Measurements from ENCODE around the gene SLC25A1.

The SLC25A1 gene

GRCh38 chr22:19197997-19198865 is 19.7 kb upstream of the SLC25A1 start:
- no peaks in the 10 kb centered on the region for H3F3A ChIP-seq (ENCODE audit: low read depth)
- H3K79me2 ChIP-seq (ENCODE audit: insufficient read depth, low read length): no peaks in the 10 kb centered on the region

GRCh38 chr22:19196841-19197612 is 18.5 kb upstream of the SLC25A1 start:
- Histone ChIP-seq H3K4me2 (ENCODE audit: low read depth, low read length, poor library complexity, severe bottlenecking) (no peak overlapping the region), H3K4me1 (ENCODE audit: insufficient read depth, low read length, poor library complexity, severe bottlenecking) (peaks cover 18% of the 10 kb centered on the region), H3K9me2 (replicated peaks; ENCODE audit: low read depth, low read length) (no peaks in the 10 kb centered on the region), H2AFZ (ENCODE audit: low read length) (no peak overlapping the region), H3F3A (ENCODE audit: low read depth) (no peaks in the 10 kb centered on the region), H3K4me3 (ENCODE audit: low read length, poor library complexity, severe bottlenecking) (no peak overlapping the region), H3K9ac (ENCODE audit: low read depth, low read length, poor library complexity, severe bottlenecking) (no peak overlapping the region), H3K79me2 (ENCODE audit: insufficient read depth, low read length) (no peaks in the 10 kb centered on the region), H3K27me3 (ENCODE audit: insufficient read depth, low read length, poor library complexity, severe bottlenecking) (no peaks in the 10 kb centered on the region), H3K36me3 (ENCODE audit: insufficient read depth, low read length) (no peaks in the 10 kb centered on the region), H4K20me1 (ENCODE audit: insufficient read depth, low read length, poor library complexity, severe bottlenecking) (no peaks in the 10 kb centered on the region), H3K9me3 (ENCODE audit: insufficient read depth, low read depth, low read length) (no peaks in the 10 kb centered on the region)
- TF ChIP-seq EZH2phosphoT487 (IDR thresholded peaks at IDR 0.05; ENCODE audit: borderline replicate concordance) (no peak), CTCF (conservative IDR thresholded peaks at IDR 0.05; ENCODE audit: low read length) (no peak)

More at GRCh38 chr22:19197997-19198865, 19.7 kb upstream of the SLC25A1 start:
- no peak overlapping the region for H3K4me3 ChIP-seq (ENCODE audit: low read length, poor library complexity, severe bottlenecking)
- H3K9me3 ChIP-seq (ENCODE audit: insufficient read depth, low read depth, low read length): no peaks in the 10 kb centered on the region
- TF ChIP-seq CTCF (conservative IDR thresholded peaks at IDR 0.05; ENCODE audit: low read length) (no peak), EZH2phosphoT487 (IDR thresholded peaks at IDR 0.05; ENCODE audit: borderline replicate concordance) (no peak)
- H3K9ac ChIP-seq (ENCODE audit: low read depth, low read length, poor library complexity, severe bottlenecking): no peak overlapping the region
- H3K27me3 ChIP-seq (ENCODE audit: insufficient read depth, low read length, poor library complexity, severe bottlenecking): no peaks in the 10 kb centered on the region
- H4K20me1 ChIP-seq (ENCODE audit: insufficient read depth, low read length, poor library complexity, severe bottlenecking): no peaks in the 10 kb centered on the region
- H2AFZ ChIP-seq (ENCODE audit: low read length): no peak overlapping the region
- no peak overlapping the region for H3K4me2 ChIP-seq (ENCODE audit: low read depth, low read length, poor library complexity, severe bottlenecking)
- no peaks in the 10 kb centered on the region for H3K36me3 ChIP-seq (ENCODE audit: insufficient read depth, low read length)
- H3K9me2 ChIP-seq (replicated peaks; ENCODE audit: low read depth, low read length): no peaks in the 10 kb centered on the region
- peaks cover 18% of the 10 kb centered on the region for H3K4me1 ChIP-seq (ENCODE audit: insufficient read depth, low read length, poor library complexity, severe bottlenecking)

GRCh38 chr22:19195796-19196731 is 17.5 kb upstream of the SLC25A1 start:
- H3K9ac ChIP-seq (ENCODE audit: low read depth, low read length, poor library complexity, severe bottlenecking): peak overlapping the region; percentile 41
- H3K4me1 ChIP-seq (ENCODE audit: insufficient read depth, low read length, poor library complexity, severe bottlenecking): peaks cover 18% of the 10 kb centered on the region
- H3F3A ChIP-seq (ENCODE audit: low read depth): no peaks in the 10 kb centered on the region
- TF ChIP-seq CTCF (conservative IDR thresholded peaks at IDR 0.05; ENCODE audit: low read length) (no peak), EZH2phosphoT487 (IDR thresholded peaks at IDR 0.05; ENCODE audit: borderline replicate concordance) (no peak)
- H3K4me3 ChIP-seq (ENCODE audit: low read length, poor library complexity, severe bottlenecking): peak overlapping the region; percentile 19
- H3K79me2 ChIP-seq (ENCODE audit: insufficient read depth, low read length): no peaks in the 10 kb centered on the region
- no peaks in the 10 kb centered on the region for H3K9me3 ChIP-seq (ENCODE audit: insufficient read depth, low read depth, low read length)
- peak overlapping the region; percentile 47 for H2AFZ ChIP-seq (ENCODE audit: low read length)
- H3K27me3 ChIP-seq (ENCODE audit: insufficient read depth, low read length, poor library complexity, severe bottlenecking): no peaks in the 10 kb centered on the region
- H3K36me3 ChIP-seq (ENCODE audit: insufficient read depth, low read length): no peaks in the 10 kb centered on the region
- no peaks in the 10 kb centered on the region for H3K9me2 ChIP-seq (replicated peaks; ENCODE audit: low read depth, low read length)
- peak overlapping the region; percentile 61 for H3K4me2 ChIP-seq (ENCODE audit: low read depth, low read length, poor library complexity, severe bottlenecking)
- no peaks in the 10 kb centered on the region for H4K20me1 ChIP-seq (ENCODE audit: insufficient read depth, low read length, poor library complexity, severe bottlenecking)

All from Loucy (cell line).